GM21717 (cell line): Measurements from ENCODE around the gene DOCK9.
A peak's percentile ranks its signal among the peaks of the same experiment; 100 is the strongest.

Experiments
- ATAC-seq: cut with Tn5 transposase; IDR thresholded peaks from one replicate; pipeline ENCODE4 v1.9.1; 2021; ENCODE audit warnings: mild to moderate bottlenecking, moderate library complexity; ENCODE audit not compliant: unreplicated experiment

The DOCK9 gene

DNA sequence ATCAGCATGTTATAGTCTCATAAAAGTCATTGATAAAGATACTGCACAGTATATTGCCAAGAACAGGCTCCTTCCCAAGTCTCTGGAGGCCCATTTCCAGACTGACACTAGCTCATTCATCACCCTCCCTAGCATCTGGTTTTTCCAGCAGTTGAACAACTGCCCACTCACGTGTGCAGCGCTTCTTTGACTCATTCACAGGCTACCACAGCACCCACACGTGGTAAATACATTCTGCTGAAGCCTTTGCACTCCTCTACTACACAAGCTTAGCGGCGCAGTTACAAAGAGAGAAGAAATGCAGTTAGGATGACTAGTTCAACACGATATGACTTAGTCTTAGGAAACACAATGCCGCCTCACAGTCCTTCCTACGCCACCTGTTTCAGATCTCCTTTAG lies 87.7 kb downstream of the DOCK9 start:
- no peak for ATAC-seq

GRCh38 chr13:98889419-98890085 lies 88.3 kb downstream of the DOCK9 start:
- ATAC-seq = no peak

- no peak for ATAC-seq
Observed at GRCh38 chr13:98888890-98889279, 89.0 kb downstream of the DOCK9 start.

DNA sequence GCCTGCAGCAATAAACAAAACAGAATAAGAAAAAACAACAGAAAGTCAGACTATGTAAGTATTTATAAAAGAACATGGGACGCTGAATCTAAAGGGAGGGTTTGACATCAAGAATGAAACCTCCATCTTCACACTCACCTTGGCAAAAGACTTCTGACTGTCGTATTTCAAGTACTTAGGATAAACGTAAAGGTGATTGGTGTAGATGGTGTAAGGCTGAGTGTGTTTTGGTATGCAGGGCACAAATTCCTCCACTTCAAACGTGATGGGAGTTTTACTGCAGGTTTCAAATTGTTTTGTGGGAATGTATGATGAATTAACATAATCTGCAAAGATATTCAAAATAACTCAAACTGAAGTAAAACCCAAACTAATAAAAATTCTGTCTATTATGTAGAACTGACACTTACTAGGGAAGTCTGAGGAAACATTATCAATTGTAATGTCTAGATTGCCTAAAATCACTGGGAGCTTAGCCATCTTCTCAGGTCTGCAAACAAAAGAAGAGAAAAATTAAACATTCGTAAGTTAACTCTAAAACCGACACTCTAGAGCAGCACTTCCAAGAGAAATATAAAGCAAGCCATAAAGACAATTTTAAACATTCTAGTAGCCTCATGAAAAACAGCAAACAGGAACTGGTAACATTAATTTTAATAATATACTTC lies 89.5 kb downstream of the DOCK9 start:
- ATAC-seq = no peak

DNA sequence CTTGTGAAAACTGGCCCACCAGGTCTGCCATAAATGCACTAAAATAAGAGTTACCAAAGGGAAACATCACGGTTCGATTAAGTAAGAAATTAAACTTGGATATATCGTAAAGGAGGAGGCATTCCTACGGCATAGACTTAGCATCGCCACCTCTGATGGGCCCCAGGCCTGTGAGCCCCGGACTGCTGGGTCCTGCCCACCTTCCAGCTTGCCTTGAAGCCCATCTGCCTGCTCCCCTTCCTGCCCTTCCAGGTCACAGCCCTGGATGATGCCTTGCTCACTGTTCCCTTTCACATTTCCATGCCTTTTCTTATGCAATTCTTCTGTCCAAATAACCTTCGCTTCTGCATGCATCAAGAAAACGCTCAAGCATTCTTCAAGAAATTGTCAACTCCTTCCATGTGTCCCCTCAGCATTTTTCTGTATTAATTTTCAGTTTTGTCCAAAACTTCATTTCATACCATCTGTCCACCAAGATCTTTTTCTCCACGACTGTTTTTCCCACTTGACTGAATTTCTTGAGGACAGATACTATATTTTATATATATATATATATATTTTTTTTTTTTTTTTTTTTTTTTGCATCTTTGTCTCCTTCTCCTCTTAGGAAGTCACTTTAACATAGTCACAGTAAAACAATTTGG lies 91.2 kb downstream of the DOCK9 start:
- ATAC-seq = no peak

DNA sequence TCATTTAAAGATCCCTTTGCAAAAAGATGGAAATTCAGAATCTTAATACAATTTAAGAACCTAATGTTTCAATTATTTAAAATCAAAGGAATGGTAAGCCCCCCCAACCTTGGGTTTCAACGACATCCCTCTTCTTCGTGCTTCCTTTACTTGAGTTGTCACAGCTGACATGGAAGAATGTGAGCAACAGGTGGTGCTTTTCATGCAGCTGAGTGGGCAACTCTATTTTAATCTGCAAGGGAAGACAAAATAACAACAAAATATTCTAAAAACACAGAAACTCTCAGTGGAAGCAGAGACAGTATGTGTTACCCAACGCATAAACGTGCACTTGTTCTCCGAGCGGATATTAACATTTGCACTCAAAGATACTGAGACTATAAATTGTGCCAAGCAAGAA lies 92.3 kb downstream of the DOCK9 start:
- ATAC-seq = no peak

GRCh38 chr13:98883998-98884397 lies 93.9 kb downstream of the DOCK9 start:
- no peak for ATAC-seq

- no peak for ATAC-seq
Observed at GRCh38 chr13:98881390-98881789, 96.5 kb downstream of the DOCK9 start.

DNA sequence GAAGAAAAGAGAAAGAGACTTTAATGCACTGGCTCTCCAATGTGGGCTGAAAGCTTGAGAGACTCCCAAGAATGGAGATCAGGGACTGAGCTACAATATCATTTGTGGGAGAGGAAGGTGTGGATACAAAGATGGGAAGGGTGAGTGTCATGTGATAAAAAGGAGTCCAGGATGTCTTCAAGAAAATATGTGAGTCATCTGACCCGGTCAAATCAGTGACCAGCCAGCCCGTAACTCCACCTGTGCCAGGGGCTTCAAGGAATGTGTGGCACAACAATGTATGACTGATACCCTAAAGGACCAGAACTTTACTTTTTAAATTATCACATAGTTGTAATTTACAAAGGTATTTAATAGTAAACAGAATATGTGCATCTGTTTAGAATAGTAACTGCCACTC lies 97.2 kb downstream of the DOCK9 start:
- no peak for ATAC-seq

- ATAC-seq = no peak
Observed at GRCh38 chr13:98879957-98880356, 97.9 kb downstream of the DOCK9 start.

- no peak for ATAC-seq
Observed at GRCh38 chr13:98879127-98879520, 98.7 kb downstream of the DOCK9 start.

DNA sequence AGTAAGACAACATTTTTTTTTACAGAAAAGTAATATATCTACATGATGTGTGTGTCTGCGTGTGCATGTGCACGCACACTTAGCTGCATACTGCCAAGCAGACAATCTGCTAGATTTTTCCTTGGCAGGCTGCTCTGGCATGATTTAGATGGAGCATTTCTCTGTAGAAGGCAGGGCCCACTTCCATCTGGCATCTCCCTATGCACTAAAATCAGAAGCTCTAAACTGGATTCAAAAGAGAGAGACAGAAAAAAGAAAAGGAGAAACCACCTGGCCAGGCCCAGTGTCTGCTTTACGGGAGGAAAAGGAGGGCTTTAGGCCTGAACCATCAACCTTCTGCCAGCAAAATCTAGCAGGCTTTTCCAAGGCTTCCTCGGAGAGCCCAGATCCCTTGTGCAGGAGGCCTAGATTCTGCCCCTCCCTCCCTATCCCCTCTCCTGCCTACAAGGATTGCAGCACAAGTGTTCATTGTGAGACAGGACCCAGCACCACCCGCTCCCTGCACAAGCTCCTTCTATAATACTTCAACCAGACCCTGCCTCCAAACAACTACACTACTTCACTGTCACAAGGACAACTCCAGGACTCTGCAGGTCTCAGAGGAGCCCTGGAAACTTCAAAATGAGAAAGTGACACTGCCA lies 99.3 kb downstream of the DOCK9 start:
- no peak for ATAC-seq

DNA sequence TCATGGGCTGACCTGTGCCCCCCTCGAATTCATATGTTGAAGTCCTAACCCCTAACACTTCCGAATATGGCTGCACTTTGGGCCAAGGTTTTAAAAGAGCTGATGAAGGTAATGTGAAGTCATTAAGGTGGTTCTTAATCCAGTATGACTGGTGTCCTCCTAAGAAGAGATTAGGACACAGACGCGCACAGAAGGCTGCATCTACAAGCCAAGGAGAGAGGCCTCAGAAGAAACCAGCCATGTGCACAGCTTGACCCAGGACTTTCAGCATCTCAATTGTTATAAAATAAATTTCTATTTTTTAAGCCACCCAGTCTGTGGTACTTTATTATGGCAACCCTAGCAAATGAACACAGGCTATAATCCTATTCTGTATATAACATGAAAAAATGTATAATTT lies 99.9 kb downstream of the DOCK9 start:
- ATAC-seq = no peak

GRCh38 chr13:98877466-98877865 lies 100.4 kb downstream of the DOCK9 start:
- ATAC-seq = no peak

- peak; percentile 91 for ATAC-seq
Observed at GRCh38 chr13:98875146-98875729, 102.6 kb downstream of the DOCK9 start.

DNA sequence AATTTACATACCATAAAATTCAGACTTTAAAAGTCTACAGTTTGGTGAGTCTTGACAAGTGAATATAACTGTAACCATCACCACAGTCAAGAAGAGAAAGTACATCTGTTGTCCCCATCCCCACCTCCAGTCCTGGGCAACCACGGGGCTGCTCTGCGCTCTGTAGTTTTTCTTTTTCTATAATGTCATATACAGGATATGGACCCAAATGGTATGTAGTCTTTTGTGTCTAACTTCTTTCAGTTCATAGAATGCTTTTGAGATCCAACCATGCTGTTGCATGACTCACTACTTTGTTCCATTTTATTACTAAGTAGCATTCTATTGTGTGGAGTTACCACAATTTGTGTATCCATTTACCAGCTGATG lies 103.9 kb downstream of the DOCK9 start:
- no peak for ATAC-seq

DNA sequence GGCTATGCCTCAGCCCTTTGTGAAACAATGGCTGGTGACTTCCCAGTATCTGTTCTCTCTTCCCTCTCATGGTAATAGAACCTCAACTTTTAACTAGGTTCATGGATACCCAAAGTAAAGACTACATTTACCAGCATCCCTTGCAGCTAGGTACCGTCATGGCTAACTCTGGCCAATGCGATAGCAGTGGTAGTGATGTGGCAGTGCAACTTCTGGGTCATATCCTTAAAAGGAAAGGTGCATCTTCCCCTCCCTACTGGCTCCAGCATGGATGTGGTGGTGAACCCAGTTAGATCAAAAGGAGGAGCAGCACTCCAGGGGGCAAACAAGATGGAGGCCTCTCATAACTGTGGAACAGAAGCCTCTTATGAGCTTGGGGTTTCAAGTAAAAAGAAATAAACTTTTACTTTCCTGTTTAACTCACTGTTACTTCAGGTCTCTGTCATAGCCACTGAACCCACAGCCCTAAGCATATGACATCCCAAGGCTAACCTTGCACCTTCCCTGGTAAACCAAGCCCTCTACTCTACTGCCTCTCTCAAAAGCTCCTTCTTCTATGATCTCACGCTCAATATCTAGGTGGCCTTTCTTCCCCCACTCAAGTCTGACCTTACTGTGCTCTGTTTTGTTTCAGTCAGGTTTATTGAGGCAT lies 104.4 kb downstream of the DOCK9 start:
- no peak for ATAC-seq

DNA sequence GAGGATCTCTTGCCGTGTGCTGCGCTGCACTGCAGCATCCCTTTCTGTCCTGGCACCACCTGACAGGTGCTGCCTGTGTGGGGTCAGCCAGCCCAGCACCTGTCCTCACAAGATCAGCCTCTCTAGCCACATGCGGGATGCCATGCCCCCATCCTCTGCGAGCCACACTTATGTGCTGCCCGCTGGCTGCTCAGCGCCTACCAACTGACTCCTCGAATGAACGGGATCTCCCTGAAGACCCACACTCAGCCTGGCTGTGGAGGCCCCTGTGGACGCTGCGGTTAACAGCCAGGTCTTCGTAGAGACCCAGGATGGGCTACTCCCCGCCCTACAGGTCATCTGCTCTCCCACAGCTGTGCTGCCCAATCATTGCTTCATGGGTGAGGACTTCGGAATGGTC lies 106.1 kb downstream of the DOCK9 start:
- no peak for ATAC-seq

DNA sequence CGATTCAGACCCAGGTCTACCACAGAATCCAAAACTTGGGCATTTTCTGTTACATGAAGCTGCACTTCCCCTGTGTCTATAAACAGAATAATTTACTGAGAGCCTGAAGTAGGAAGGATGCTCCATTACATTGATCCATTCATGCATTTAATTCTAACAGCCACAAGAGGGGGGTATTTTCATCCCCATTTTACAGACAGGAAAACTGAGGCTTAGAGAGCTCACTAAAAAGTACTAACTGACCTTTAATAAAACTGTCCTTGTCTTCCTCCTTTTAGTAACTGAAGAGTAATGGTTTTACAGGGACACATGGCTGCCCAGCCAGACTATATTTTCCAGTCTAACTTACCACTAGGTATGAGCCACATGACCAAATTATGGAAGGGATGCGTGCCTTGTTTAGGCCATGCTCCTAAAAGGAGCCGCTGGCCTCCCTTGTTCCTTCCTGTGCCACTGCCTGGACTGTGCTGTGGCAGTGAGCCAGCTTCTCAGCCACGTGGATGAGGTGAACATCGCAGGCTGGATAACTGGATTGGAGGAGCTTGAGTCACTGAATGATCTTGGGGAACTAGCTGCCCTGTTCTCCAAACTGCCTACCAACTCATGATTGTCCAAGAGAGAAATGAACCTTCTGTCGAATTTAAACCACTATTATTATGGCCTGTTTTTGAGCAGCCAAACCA lies 108.3 kb downstream of the DOCK9 start:
- ATAC-seq = peak; percentile 47

DNA sequence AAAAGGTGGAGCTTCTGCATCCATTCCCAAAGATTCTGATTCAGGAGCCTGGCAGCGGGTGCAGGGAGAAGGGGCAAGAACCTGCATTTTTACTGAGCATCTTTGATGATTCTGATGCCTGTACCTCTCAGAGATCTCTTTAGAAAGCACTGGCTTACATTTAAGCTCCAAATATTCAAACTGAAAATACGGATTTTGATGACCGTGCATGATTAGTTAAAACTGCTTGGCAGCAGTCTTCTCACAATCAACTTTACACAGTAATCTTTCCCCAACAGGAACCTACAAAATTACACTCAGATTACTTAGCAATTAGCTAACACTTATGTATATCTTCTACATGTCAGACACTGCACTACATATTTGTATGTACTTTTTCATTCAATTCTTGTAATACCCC lies 108.9 kb downstream of the DOCK9 start:
- no peak for ATAC-seq

- ATAC-seq = no peak
Observed at GRCh38 chr13:98866882-98867281, 111.0 kb downstream of the DOCK9 start.
